ENCODE results near the gene SCIMP.

GRCh38 chr17:5237541-5238016 is 2.9 kb upstream of the SCIMP start:
- TF ChIP-seq CTCF (conservative IDR thresholded peaks at IDR 0.05): peak; percentile 91
- no peak for TF ChIP-seq ZFX (IDR thresholded peaks at IDR 0.05)

All from C4-2B (cell line).